ENCODE results near the gene TGFBR1. TPM values are rescaled to one million over a fixed set of nuclear protein-coding genes. Genes with fewer than 3 reads are reported as not detected.

TGFBR1 gene
- polyA plus RNA-seq, 1 of the 3 experiments (the other 2 are of a cell fraction), result 15.3 TPM

GRCh38 chr9:99085949-99086948, 18.7 kb upstream of the TGFBR1 start:
- H3K27me3 ChIP-seq (ENCODE audit: insufficient read depth), result no peaks in the 10 kb centered on the region
- no peak overlapping the region for H3K4me3 ChIP-seq (ENCODE audit: low read depth in 2 of 2, low read length in 1 of 2)
- peak overlapping the region; percentile 12; the same call in 1 of the 2 replicates for H2AFZ ChIP-seq (ENCODE audit: low read depth)
- H3K9me3 ChIP-seq, result no peaks in the 10 kb centered on the region
- H3F3A ChIP-seq (replicated peaks; ENCODE audit: insufficient read depth), result peaks cover 5% of the 10 kb centered on the region
- TF ChIP-seq JUND (IDR thresholded peaks at IDR 0.05) (0 out of 2 replicates have a peak, but pooled peaks have one; percentile 30), RCOR1 (IDR thresholded peaks at IDR 0.05; ENCODE audit: low read length) (no peak), REST (IDR thresholded peaks at IDR 0.05; ENCODE audit: low read depth, low read length) (peak; percentile 8; the same call in 1 of the 2 replicates), FOSL2 (IDR thresholded peaks at IDR 0.05; ENCODE audit: borderline replicate concordance, low read depth) (peak; percentile 51; the same call in 1 of the 2 replicates), YY1 (IDR thresholded peaks at IDR 0.05; ENCODE audit: low read depth) (0 out of 2 replicates have a peak, but pooled peaks have one; percentile 31), MXI1 (IDR thresholded peaks at IDR 0.05; ENCODE audit: low read depth, low read length) (no peak)
- H3K9me2 ChIP-seq, result no peaks in the 10 kb centered on the region
- peak overlapping the region; percentile 17; the same call in 1 of the 2 replicates for H3K4me2 ChIP-seq
- ChIA-PET POLR2A (no interaction called here), CTCF (no interaction called here)
- peak overlapping the region in 1 of 2 experiments; percentile 47; a peak in 2 of 4 replicates for H3K27ac ChIP-seq (ENCODE audit: low read depth in 2 of 2, low read length in 1 of 2)
- no peaks in the 10 kb centered on the region for H3K79me2 ChIP-seq (ENCODE audit: insufficient read depth)
- H3K9ac ChIP-seq, result no peak overlapping the region
- H3K4me1 ChIP-seq (ENCODE audit: control insufficient read depth in 1 of 2, insufficient read depth in 2 of 2, low read depth in 1 of 2, low read length in 1 of 2), result no peaks in the 10 kb centered on the region
- no peak for DNase-seq
- 61% methylated on average over 12 of the region's 12 CpGs for WGBS (ENCODE audit: low lambda C conversion rate)
- H4K20me1 ChIP-seq (ENCODE audit: insufficient read depth), result no peaks in the 10 kb centered on the region
- H3K36me3 ChIP-seq (replicated peaks in 1 of 2; ENCODE audit: control insufficient read depth in 1 of 2, insufficient read depth in 2 of 2, low read length in 1 of 2), result no peaks in the 10 kb centered on the region

- ChIA-PET POLR2A (no interaction called here), CTCF (no interaction called here)
- H3K9ac ChIP-seq, result no peak overlapping the region
- H3K27ac ChIP-seq (ENCODE audit: low read depth in 2 of 2, low read length in 1 of 2), result no peak overlapping the region
- no peaks in the 10 kb centered on the region for H3K9me3 ChIP-seq
- H4K20me1 ChIP-seq (ENCODE audit: insufficient read depth), result no peaks in the 10 kb centered on the region
- WGBS (ENCODE audit: low lambda C conversion rate), result 78% methylated on average over 3 of the region's 3 CpGs
- H2AFZ ChIP-seq (ENCODE audit: low read depth), result no peak overlapping the region
- no peak for TF ChIP-seq REST (IDR thresholded peaks at IDR 0.05; ENCODE audit: low read depth, low read length)
- no peak for TF ChIP-seq GABPA (IDR thresholded peaks at IDR 0.05; ENCODE audit: low read depth)
- TF ChIP-seq TEAD4 (IDR thresholded peaks at IDR 0.05; ENCODE audit: borderline replicate concordance, insufficient read depth), result no peak
- no peaks in the 10 kb centered on the region for H3K27me3 ChIP-seq (ENCODE audit: insufficient read depth)
- no peak overlapping the region for H3K4me2 ChIP-seq
- no peaks in the 10 kb centered on the region for H3K9me2 ChIP-seq
- H3K4me1 ChIP-seq (ENCODE audit: control insufficient read depth in 1 of 2, insufficient read depth in 2 of 2, low read depth in 1 of 2, low read length in 1 of 2), result no peaks in the 10 kb centered on the region
- no peaks in the 10 kb centered on the region for H3K79me2 ChIP-seq (ENCODE audit: insufficient read depth)
- H3K36me3 ChIP-seq (replicated peaks in 1 of 2; ENCODE audit: control insufficient read depth in 1 of 2, insufficient read depth in 2 of 2, low read length in 1 of 2), result no peaks in the 10 kb centered on the region
- DNase-seq, result no peak
- no peak overlapping the region for H3K4me3 ChIP-seq (ENCODE audit: low read depth in 2 of 2, low read length in 1 of 2)
- H3F3A ChIP-seq (replicated peaks; ENCODE audit: insufficient read depth), result peaks cover 5% of the 10 kb centered on the region
These were observed 17.5 kb upstream of the TGFBR1 start for GRCh38 chr9:99087462-99087861.
